ENCODE data around the gene ISL2. TPM values are rescaled to one million over a fixed set of nuclear protein-coding genes. Genes with fewer than 3 reads are reported as not detected.

ISL2 gene
- total and polyA plus RNA-seq, 2 of the 4 experiments (the other 2 are of a cell fraction) = 1.3 to 3.6 TPM

GRCh38 chr15:76353023-76353577 is 16.5 kb downstream of the ISL2 start:
- TF ChIP-seq NFE2L2 (IDR thresholded peaks at IDR 0.05; ENCODE audit: low read depth, low read length) (no peak), MXI1 (IDR thresholded peaks at IDR 0.05; ENCODE audit: borderline replicate concordance, low read depth, low read length) (no peak), MAFK (IDR thresholded peaks at IDR 0.05; ENCODE audit: low read depth, low read length) (peak; percentile 28; the same call in 1 of the 2 replicates)
- no peak overlapping the region for H2BK5ac ChIP-seq (ENCODE audit: low read depth, low read length, poor library complexity, severe bottlenecking)

More at GRCh38 chr15:76353023-76353577, 16.5 kb downstream of the ISL2 start:
- ChIA-PET CTCF (no interaction called here), POLR2A (ENCODE audit: unreplicated experiment) (no interaction called here)
- Histone ChIP-seq H2BK20ac (ENCODE audit: low read depth, low read length) (no peak overlapping the region), H3K4ac (ENCODE audit: low read depth, low read length) (no peak overlapping the region), H3K9me1 (ENCODE audit: insufficient read depth, low read length) (no peaks in the 10 kb centered on the region; the same call in 1 of the 2 replicates), H2AK5ac (ENCODE audit: low read depth, low read length) (no peak overlapping the region), H3K23ac (ENCODE audit: low read depth, low read length) (no peak overlapping the region), H3K4me1 (ENCODE audit: control insufficient read depth, insufficient read depth, low read length) (no peaks in the 10 kb centered on the region; the same call in 1 of the 2 replicates), H4K5ac (ENCODE audit: low read depth, low read length) (no peak overlapping the region), H3K27me3 (ENCODE audit: control insufficient read depth, insufficient read depth, low read length) (no peaks in the 10 kb centered on the region), H3K27ac (ENCODE audit: insufficient read depth, low read length) (no peak overlapping the region), H3K9me3 (ENCODE audit: control insufficient read depth, insufficient read depth, low read length) (no peaks in the 10 kb centered on the region), H2AFZ (replicated peaks; ENCODE audit: low read length, poor library complexity) (no peak overlapping the region), H3K4me3 (ENCODE audit: insufficient read depth, low read depth, low read length) (no peak overlapping the region), H4K20me1 (ENCODE audit: insufficient read depth, low read length) (no peaks in the 10 kb centered on the region), H4K8ac (ENCODE audit: low read depth in 2 of 2, low read length in 2 of 2) (no peak overlapping the region), H3K56ac (ENCODE audit: extremely low read depth, insufficient read depth, low read length) (no peak overlapping the region), H3K79me1 (ENCODE audit: low read depth in 1 of 2, low read length in 2 of 2) (no peaks in the 10 kb centered on the region), H2BK120ac (ENCODE audit: low read depth, low read length) (no peak overlapping the region), H3K14ac (replicated peaks; ENCODE audit: low read depth, low read length) (no peak overlapping the region), H3K18ac (ENCODE audit: low read depth, low read length) (no peak overlapping the region), H3K9ac (ENCODE audit: low read depth, low read length) (no peak overlapping the region), H3K36me3 (ENCODE audit: control insufficient read depth, insufficient read depth, low read length) (no peaks in the 10 kb centered on the region), H3K4me2 (ENCODE audit: low read depth, low read length) (no peak overlapping the region), H4K91ac (ENCODE audit: insufficient read depth, low read depth, low read length) (no peak overlapping the region), H2BK15ac (ENCODE audit: low read depth, low read length) (no peak overlapping the region), H2AK9ac (replicated peaks; ENCODE audit: low read depth, low read length, poor library complexity) (no peak overlapping the region)
- ATAC-seq (ENCODE audit: low read depth) (no peak), DNase-seq (no peak)
- no TSS peak for BruUV-seq (replicated peaks)
- dilution Hi-C loops (cut with HindIII; ENCODE audit: low sequenced_read_pairs, unreplicated experiment) = no loop called here
- intact Hi-C loops (cut with micrococcal nuclease) = no loop called here
- no CpG with 5 or more reads among the region's 1 CpG for WGBS, 2 experiments (ENCODE audit: extremely low coverage in 2 of 2, insufficient read length in 1 of 2)
- in situ Hi-C loops (cut with MboI; ENCODE audit: low sequenced_read_pairs) = no loop called here
